SK-N-SH treated with all-trans-retinoic acid at 6 μM for 48 hours (cell line): ENCODE measurements around the gene EGFL7.

Source experiments
- ATAC-seq: fragments of 200-7000 bp; cut with Tn5 transposase; 3 replicates; pipeline ENCODE4 v1.9.1; 2020; ENCODE audit warnings: mild to moderate bottlenecking, moderate library complexity
- ARNTL ChIP-seq: fragments of 450-650 bp; formaldehyde crosslinking; IDR thresholded peaks from 2 replicates; pipeline ENCODE4 v1.5.0; 2020; ENCODE audit warnings: low read depth, mild to moderate bottlenecking, moderate library complexity, borderline replicate concordance
- BACH2 ChIP-seq: fragments of 250-450 bp; sonication (Bioruptor Pico); IDR thresholded peaks from 2 replicates; pipeline ENCODE4 v1.9.0; 2021; ENCODE audit warnings: mild to moderate bottlenecking, borderline replicate concordance
- CSDC2 ChIP-seq: fragments of 250-450 bp; sonication (Bioruptor Pico); IDR thresholded peaks from 2 replicates; pipeline ENCODE4 v1.5.0; 2020; ENCODE audit warnings: mild to moderate bottlenecking, moderate library complexity
- ESRRG ChIP-seq: fragments of 250-450 bp; sonication (Bioruptor Pico); IDR thresholded peaks from 2 replicates; pipeline ENCODE4 v1.6.1; 2021; ENCODE audit warnings: mild to moderate bottlenecking
- GLIS3 ChIP-seq: fragments of 250-450 bp; sonication (Bioruptor Pico); IDR thresholded peaks from 2 replicates; pipeline ENCODE4 v1.5.0; 2020; ENCODE audit warnings: mild to moderate bottlenecking, moderate library complexity
- ISL1 ChIP-seq: fragments of 250-450 bp; sonication (Bioruptor Pico); IDR thresholded peaks from 2 replicates; pipeline ENCODE4 v2.1.2; 2022; ENCODE audit warnings: mild to moderate bottlenecking, moderate library complexity
- OSR1 ChIP-seq: fragments of 250-450 bp; sonication (Bioruptor Pico); IDR thresholded peaks from 2 replicates; pipeline ENCODE4 v1.8.0; 2022; ENCODE audit warnings: moderate library complexity, mild to moderate bottlenecking, inconsistent platforms
- PPARA ChIP-seq: fragments of 250-450 bp; sonication (Bioruptor Pico); IDR thresholded peaks from 2 replicates; pipeline ENCODE4 v1.5.0; 2020; ENCODE audit warnings: mild to moderate bottlenecking, borderline replicate concordance
- RARB ChIP-seq: fragments of 250-450 bp; sonication (Bioruptor Pico); IDR thresholded peaks from 2 replicates; pipeline ENCODE4 v1.8.0; 2021; ENCODE audit warnings: mild to moderate bottlenecking, moderate library complexity
- SNAI2 ChIP-seq: fragments of 250-450 bp; sonication (Bioruptor Pico); IDR thresholded peaks from 2 replicates; pipeline ENCODE4 v1.5.0; 2020; ENCODE audit warnings: mild to moderate bottlenecking, moderate library complexity
- TCF4 ChIP-seq: fragments of 250-450 bp; sonication (Bioruptor Pico); IDR thresholded peaks from 2 replicates; pipeline ENCODE4 v1.8.0; 2021; ENCODE audit warnings: mild to moderate bottlenecking, moderate library complexity, borderline replicate concordance
- TOX ChIP-seq: fragments of 250-450 bp; sonication (Bioruptor Pico); IDR thresholded peaks from 2 replicates; pipeline ENCODE4 v1.8.0; 2021; ENCODE audit warnings: mild to moderate bottlenecking, moderate library complexity, borderline replicate concordance
- ZC3H10 ChIP-seq: fragments of 250-450 bp; sonication (Bioruptor Pico); IDR thresholded peaks from 2 replicates; pipeline ENCODE4 v1.5.1; 2021; ENCODE audit warnings: mild to moderate bottlenecking, moderate library complexity
- ZFP3 ChIP-seq: fragments of 250-450 bp; sonication (Bioruptor Pico); IDR thresholded peaks from 2 replicates; pipeline ENCODE4 v1.5.0; 2020; ENCODE audit warnings: mild to moderate bottlenecking, moderate library complexity
- ZFP30 ChIP-seq: fragments of 450-650 bp; formaldehyde crosslinking; IDR thresholded peaks from 2 replicates; pipeline ENCODE4 v1.5.0; 2022; ENCODE audit warnings: mild to moderate bottlenecking, moderate library complexity
- ZNF565 ChIP-seq: fragments of 450-650 bp; formaldehyde crosslinking; conservative IDR thresholded peaks from 2 replicates; pipeline ENCODE4 v1.5.0; 2020; ENCODE audit warnings: low read depth, mild to moderate bottlenecking, moderate library complexity
- ZNF70 ChIP-seq: fragments of 450-650 bp; formaldehyde crosslinking; IDR thresholded peaks from 2 replicates; pipeline ENCODE4 v1.5.0; 2020; ENCODE audit warnings: mild to moderate bottlenecking, moderate library complexity
- TF ChIP-seq, protein P1 (sequence below): fragments of 250-450 bp; sonication (Bioruptor Pico); IDR thresholded peaks from 2 replicates; pipeline ENCODE4 v1.8.0; 2021; ENCODE audit warnings: low read depth, mild to moderate bottlenecking, moderate library complexity, borderline replicate concordance
- TF ChIP-seq, protein P2 (sequence below): fragments of 250-450 bp; sonication (Bioruptor Pico); IDR thresholded peaks from 2 replicates; pipeline ENCODE4 v1.5.1; 2020; ENCODE audit warnings: low read depth, mild to moderate bottlenecking, moderate library complexity
- TF ChIP-seq, protein P3 (sequence below): fragments of 250-450 bp; sonication (Bioruptor Pico); IDR thresholded peaks from 2 replicates; pipeline ENCODE4 v1.8.0; 2020; ENCODE audit warnings: mild to moderate bottlenecking, moderate library complexity, borderline replicate concordance
- TF ChIP-seq, protein P4 (sequence below): fragments of 250-450 bp; sonication (Bioruptor Pico); IDR thresholded peaks from 2 replicates; pipeline ENCODE4 v1.5.0; 2020; ENCODE audit warnings: mild to moderate bottlenecking, moderate library complexity
- TF ChIP-seq, protein P5 (sequence below): fragments of 250-450 bp; sonication (Bioruptor Pico); IDR thresholded peaks from 2 replicates; pipeline ENCODE4 v1.5.1; 2021; ENCODE audit warnings: mild to moderate bottlenecking, moderate library complexity

The EGFL7 gene

DNA sequence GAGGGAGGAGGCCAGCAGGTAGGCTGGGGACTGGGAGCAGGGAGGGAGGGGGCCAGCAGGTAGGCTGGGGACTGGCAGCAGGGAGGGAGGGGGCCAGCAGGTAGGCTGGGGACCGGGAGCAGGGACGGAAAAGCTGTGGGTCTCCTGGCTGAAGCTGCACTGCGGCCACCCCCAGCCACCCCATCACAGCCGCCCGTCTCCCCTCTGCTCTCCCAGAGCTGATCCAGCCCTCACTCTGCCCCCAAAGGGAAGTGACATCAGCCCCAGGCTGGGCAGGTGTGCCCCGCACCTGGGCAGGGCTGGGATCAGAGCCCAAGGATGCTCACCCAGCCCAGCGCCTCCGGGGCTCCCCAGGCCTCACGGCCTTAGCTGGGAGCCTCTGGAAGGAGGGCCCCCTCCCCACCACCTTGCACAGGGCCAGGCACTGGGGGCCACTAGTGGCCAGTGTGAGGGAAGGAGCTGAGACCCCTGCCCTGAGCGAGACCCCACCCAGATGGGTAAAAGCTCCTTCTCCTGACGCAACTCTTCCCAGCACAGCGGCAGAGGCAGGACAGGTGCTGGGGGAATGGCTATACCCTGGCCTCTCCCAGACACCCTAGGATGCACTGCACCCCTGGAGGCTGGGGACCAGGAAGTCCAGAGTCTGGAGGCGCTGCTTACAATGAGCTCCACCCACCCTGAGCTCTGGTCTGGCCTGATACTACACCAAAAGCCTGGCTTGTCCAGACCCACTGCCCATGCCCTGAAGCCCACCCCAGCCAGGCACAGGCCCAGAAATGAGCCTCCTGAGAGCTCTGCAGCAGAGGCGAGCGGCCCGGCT lies 13.0 kb downstream of the EGFL7 start:
- ATAC-seq: no peak
- TF ChIP-seq, protein P1, sequence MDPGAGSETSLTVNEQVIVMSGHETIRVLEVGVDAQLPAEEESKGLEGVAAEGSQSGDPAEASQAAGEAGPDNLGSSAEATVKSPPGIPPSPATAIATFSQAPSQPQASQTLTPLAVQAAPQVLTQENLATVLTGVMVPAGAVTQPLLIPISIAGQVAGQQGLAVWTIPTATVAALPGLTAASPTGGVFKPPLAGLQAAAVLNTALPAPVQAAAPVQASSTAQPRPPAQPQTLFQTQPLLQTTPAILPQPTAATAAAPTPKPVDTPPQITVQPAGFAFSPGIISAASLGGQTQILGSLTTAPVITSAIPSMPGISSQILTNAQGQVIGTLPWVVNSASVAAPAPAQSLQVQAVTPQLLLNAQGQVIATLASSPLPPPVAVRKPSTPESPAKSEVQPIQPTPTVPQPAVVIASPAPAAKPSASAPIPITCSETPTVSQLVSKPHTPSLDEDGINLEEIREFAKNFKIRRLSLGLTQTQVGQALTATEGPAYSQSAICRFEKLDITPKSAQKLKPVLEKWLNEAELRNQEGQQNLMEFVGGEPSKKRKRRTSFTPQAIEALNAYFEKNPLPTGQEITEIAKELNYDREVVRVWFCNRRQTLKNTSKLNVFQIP (CRISPR knock-in tag): no peak
- TF ChIP-seq PPARA (CRISPR knock-in tag): no peak
- TF ChIP-seq RARB (CRISPR knock-in tag): no peak

DNA sequence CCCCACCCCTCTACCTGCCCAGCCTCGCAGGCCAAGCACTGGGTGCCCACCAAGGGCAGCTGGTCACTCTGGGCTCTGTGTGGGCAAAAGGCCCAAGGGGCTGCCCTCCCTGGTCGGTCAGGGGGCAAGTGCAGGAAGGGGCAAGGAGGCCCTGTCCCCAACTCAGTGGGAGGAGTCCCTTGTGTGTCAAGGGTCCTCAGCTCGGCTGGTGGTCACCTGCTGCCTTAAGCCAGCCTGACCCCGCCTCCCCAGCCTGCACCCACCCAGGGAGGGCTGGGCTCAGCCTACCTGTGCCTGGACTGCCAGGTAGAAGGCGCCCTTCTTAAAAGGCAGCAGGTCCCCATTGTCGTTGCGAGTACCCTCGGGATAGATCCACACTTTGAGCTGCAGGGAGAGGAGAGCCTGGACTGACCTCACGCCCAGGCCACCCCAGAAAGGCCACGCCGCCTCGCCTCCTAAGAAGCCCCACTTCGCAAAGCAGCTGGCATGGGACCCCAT lies 13.6 kb downstream of the EGFL7 start:
- ATAC-seq: no peak
- TF ChIP-seq ZFP3 (CRISPR knock-in tag) (no peak), ZFP30 (no peak), GLIS3 (CRISPR knock-in tag) (no peak), ZNF565 (CRISPR knock-in tag) (no peak), ESRRG (CRISPR knock-in tag) (no peak)

DNA sequence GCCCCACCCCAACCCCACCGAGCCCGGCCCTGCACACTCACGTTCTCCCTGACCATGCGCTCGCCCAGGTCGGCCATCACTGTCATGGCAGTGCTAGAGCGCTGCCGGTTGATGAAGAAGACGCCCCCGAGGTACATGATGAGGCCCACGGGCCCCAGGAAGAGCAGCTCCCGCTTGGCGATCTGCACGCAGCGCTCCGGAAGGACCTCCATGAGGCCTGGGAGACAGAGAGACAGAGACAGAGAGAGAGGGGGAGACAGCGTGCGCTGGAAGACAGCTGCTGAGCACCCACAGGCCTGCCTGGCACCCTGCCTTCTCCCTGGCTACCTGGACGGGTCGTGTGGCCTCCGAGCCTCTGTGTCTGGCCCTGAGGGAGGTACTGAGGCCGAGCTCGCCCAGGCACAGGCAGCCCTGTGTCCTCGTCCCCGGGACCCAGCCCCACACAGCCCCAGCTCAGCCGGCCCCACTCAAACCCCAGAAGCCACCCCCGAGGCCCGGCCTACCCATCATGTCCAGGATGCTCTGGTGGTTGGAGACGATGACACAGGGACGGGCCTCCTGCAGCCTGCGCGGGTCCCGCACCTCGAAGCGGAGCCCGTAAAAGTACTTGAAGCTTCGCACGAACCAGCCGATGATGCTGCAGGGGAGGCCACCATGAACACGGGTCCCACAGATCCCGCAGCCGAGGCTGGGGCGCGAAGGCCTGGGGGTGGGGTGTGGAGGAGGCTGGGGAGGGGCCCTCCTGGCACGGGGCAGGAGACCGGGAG lies 14.4 kb downstream of the EGFL7 start:
- TF ChIP-seq OSR1 (CRISPR knock-in tag): no peak
- TF ChIP-seq BACH2: no peak
- TF ChIP-seq, protein P2, sequence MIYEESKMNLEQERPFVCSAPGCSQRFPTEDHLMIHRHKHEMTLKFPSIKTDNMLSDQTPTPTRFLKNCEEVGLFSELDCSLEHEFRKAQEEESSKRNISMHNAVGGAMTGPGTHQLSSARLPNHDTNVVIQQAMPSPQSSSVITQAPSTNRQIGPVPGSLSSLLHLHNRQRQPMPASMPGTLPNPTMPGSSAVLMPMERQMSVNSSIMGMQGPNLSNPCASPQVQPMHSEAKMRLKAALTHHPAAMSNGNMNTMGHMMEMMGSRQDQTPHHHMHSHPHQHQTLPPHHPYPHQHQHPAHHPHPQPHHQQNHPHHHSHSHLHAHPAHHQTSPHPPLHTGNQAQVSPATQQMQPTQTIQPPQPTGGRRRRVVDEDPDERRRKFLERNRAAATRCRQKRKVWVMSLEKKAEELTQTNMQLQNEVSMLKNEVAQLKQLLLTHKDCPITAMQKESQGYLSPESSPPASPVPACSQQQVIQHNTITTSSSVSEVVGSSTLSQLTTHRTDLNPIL (CRISPR knock-in tag): no peak
- TF ChIP-seq CSDC2 (CRISPR knock-in tag): no peak
- no peak for TF ChIP-seq ZNF565 (CRISPR knock-in tag)
- no peak for TF ChIP-seq SNAI2
- no peak for TF ChIP-seq ESRRG (CRISPR knock-in tag)
- TF ChIP-seq, protein P3, sequence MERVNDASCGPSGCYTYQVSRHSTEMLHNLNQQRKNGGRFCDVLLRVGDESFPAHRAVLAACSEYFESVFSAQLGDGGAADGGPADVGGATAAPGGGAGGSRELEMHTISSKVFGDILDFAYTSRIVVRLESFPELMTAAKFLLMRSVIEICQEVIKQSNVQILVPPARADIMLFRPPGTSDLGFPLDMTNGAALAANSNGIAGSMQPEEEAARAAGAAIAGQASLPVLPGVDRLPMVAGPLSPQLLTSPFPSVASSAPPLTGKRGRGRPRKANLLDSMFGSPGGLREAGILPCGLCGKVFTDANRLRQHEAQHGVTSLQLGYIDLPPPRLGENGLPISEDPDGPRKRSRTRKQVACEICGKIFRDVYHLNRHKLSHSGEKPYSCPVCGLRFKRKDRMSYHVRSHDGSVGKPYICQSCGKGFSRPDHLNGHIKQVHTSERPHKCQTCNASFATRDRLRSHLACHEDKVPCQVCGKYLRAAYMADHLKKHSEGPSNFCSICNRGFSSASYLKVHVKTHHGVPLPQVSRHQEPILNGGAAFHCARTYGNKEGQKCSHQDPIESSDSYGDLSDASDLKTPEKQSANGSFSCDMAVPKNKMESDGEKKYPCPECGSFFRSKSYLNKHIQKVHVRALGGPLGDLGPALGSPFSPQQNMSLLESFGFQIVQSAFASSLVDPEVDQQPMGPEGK (CRISPR knock-in tag): no peak
- TF ChIP-seq ZC3H10 (CRISPR knock-in tag): no peak
- no peak for TF ChIP-seq TCF4 (CRISPR knock-in tag)
- TF ChIP-seq ARNTL (CRISPR knock-in tag): no peak
- no peak for TF ChIP-seq ZFP30
- TF ChIP-seq PPARA (CRISPR knock-in tag): no peak
- no peak for TF ChIP-seq TOX (CRISPR knock-in tag)
- no peak for TF ChIP-seq ISL1 (CRISPR knock-in tag)
- ATAC-seq: no peak

DNA sequence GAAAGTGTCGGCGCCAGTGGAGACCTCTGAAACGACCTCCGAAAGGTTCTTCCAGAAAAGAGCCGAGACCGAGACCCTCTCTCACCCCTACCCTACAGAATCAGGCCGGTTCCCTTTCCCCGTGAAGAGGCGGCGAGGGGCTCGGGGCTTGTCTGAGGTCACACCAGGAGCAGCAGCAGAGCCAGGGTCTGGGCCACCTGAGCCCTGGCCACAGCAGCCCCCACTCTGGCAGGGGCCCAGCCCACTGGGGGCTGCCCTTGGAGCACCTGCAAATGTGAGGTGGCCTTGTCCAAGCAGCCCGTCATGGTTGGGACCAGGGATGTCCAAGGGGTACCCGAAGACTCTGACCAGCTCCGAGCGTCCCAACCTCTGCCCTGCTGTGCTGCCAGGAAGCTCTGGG lies 15.3 kb downstream of the EGFL7 start:
- no peak for ATAC-seq
- TF ChIP-seq, protein P4, sequence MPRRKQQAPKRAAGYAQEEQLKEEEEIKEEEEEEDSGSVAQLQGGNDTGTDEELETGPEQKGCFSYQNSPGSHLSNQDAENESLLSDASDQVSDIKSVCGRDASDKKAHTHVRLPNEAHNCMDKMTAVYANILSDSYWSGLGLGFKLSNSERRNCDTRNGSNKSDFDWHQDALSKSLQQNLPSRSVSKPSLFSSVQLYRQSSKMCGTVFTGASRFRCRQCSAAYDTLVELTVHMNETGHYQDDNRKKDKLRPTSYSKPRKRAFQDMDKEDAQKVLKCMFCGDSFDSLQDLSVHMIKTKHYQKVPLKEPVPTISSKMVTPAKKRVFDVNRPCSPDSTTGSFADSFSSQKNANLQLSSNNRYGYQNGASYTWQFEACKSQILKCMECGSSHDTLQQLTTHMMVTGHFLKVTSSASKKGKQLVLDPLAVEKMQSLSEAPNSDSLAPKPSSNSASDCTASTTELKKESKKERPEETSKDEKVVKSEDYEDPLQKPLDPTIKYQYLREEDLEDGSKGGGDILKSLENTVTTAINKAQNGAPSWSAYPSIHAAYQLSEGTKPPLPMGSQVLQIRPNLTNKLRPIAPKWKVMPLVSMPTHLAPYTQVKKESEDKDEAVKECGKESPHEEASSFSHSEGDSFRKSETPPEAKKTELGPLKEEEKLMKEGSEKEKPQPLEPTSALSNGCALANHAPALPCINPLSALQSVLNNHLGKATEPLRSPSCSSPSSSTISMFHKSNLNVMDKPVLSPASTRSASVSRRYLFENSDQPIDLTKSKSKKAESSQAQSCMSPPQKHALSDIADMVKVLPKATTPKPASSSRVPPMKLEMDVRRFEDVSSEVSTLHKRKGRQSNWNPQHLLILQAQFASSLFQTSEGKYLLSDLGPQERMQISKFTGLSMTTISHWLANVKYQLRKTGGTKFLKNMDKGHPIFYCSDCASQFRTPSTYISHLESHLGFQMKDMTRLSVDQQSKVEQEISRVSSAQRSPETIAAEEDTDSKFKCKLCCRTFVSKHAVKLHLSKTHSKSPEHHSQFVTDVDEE (CRISPR knock-in tag): no peak
- TF ChIP-seq BACH2: no peak
- no peak for TF ChIP-seq GLIS3 (CRISPR knock-in tag)
- no peak for TF ChIP-seq TCF4 (CRISPR knock-in tag)
- no peak for TF ChIP-seq SNAI2
- TF ChIP-seq, protein P2 (CRISPR knock-in tag): no peak
- TF ChIP-seq, protein P1 (CRISPR knock-in tag): no peak
- TF ChIP-seq, protein P5, sequence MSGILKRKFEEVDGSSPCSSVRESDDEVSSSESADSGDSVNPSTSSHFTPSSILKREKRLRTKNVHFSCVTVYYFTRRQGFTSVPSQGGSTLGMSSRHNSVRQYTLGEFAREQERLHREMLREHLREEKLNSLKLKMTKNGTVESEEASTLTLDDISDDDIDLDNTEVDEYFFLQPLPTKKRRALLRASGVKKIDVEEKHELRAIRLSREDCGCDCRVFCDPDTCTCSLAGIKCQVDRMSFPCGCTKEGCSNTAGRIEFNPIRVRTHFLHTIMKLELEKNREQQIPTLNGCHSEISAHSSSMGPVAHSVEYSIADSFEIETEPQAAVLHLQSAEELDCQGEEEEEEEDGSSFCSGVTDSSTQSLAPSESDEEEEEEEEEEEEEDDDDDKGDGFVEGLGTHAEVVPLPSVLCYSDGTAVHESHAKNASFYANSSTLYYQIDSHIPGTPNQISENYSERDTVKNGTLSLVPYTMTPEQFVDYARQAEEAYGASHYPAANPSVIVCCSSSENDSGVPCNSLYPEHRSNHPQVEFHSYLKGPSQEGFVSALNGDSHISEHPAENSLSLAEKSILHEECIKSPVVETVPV: no peak
- no peak for TF ChIP-seq ZNF70 (CRISPR knock-in tag)
- TF ChIP-seq PPARA (CRISPR knock-in tag): no peak
- TF ChIP-seq CSDC2 (CRISPR knock-in tag): no peak
